D341Med (cell line): Measurements from ENCODE around the gene HLF.

Experiments used
- DNase-seq: peaks from one replicate; pipeline ENCODE4 v3.0.0; 2012; ENCODE audit warnings: low spot score

Gene HLF

GRCh38 chr17:55332296-55333041 lies 67.7 kb downstream of the HLF start:
- no peak for DNase-seq

- no peak for DNase-seq
Observed at GRCh38 chr17:55334285-55334684, 69.5 kb downstream of the HLF start.

GRCh38 chr17:55334881-55335540 lies 70.3 kb downstream of the HLF start:
- no peak for DNase-seq

- no peak for DNase-seq
Observed at GRCh38 chr17:55335625-55336024, 70.9 kb downstream of the HLF start.

- no peak for DNase-seq
Observed at GRCh38 chr17:55336426-55336825, 71.7 kb downstream of the HLF start.

GRCh38 chr17:55340176-55340575 lies 75.4 kb downstream of the HLF start:
- no peak for DNase-seq

GRCh38 chr17:55340686-55341085 lies 75.9 kb downstream of the HLF start:
- no peak for DNase-seq

- no peak for DNase-seq
Observed at GRCh38 chr17:55341432-55341831, 76.7 kb downstream of the HLF start.

- no peak for DNase-seq
Observed at GRCh38 chr17:55342800-55343585, 78.2 kb downstream of the HLF start.

GRCh38 chr17:55343900-55344513 lies 79.2 kb downstream of the HLF start:
- no peak for DNase-seq

GRCh38 chr17:55344514-55344997 lies 79.8 kb downstream of the HLF start:
- no peak for DNase-seq

GRCh38 chr17:55345132-55345531 lies 80.4 kb downstream of the HLF start:
- no peak for DNase-seq

GRCh38 chr17:55346658-55347057 lies 81.9 kb downstream of the HLF start:
- DNase-seq, result no peak

- DNase-seq, result no peak
Observed at GRCh38 chr17:55347341-55347740, 82.6 kb downstream of the HLF start.

GRCh38 chr17:55348749-55349354 lies 84.1 kb downstream of the HLF start:
- DNase-seq, result peak; percentile 83

- DNase-seq, result no peak
Observed at GRCh38 chr17:55350825-55351205, 86.1 kb downstream of the HLF start.

- no peak for DNase-seq
Observed at GRCh38 chr17:55351226-55351625, 86.5 kb downstream of the HLF start.

- no peak for DNase-seq
Observed at GRCh38 chr17:55354010-55354409, 89.2 kb downstream of the HLF start.

GRCh38 chr17:55354941-55355340 lies 90.2 kb downstream of the HLF start:
- peak; percentile 69 for DNase-seq

- peak; percentile 81 for DNase-seq
Observed at GRCh38 chr17:55356434-55357328, 91.9 kb downstream of the HLF start.

GRCh38 chr17:55360971-55361370 lies 96.2 kb downstream of the HLF start:
- no peak for DNase-seq
